Adrenal gland (tissue), 5 donors: ENCODE data around the gene ZNF786.

Source experiments
- CTCF ChIP-seq, 6 experiments: fragments of 450-650 bp in 4 of 6; fragments of 200-600 bp in 2 of 6; sonication (generic) in 1 of 6; IDR thresholded peaks; 1 replicate in 5 of 6; 2 replicates in 1 of 6; pipeline versions ENCODE4 v1.5.1 to v1.8.0; 2016 to 2021; ENCODE audit warnings: antibody characterized with exemption in 6 of 6, mild to moderate bottlenecking in 2 of 6, moderate library complexity in 1 of 6
- POLR2A ChIP-seq, 2 donors: fragments of 450-650 bp; IDR thresholded peaks; one replicate each; pipeline ENCODE4 v1.6.1; 2017; ENCODE audit warnings: antibody characterized with exemption in 2 of 2, mild to moderate bottlenecking in 2 of 2, moderate library complexity in 1 of 2
- donor health status: DM: no; HTN: no; CAD: no.

- TF ChIP-seq CTCF (IDR thresholded peaks at IDR 0.05): no peak
- TF ChIP-seq POLR2A (IDR thresholded peaks at IDR 0.05): no peak
These were observed 2.7 kb upstream of the ZNF786 start for GRCh38 chr7:149093228-149093627.
